Liver (tissue), 9 donors: ENCODE measurements around the gene SLC9C1. TPM values are rescaled to one million over a fixed set of nuclear protein-coding genes. Genes with fewer than 3 reads are reported as not detected.

Experiments used
- DNase-seq: peaks from one replicate; pipeline ENCODE4 v3.0.0-alpha.2; 2017; ENCODE audit warnings: low spot score
- H3K27ac ChIP-seq, 2 donors: one replicate each; pipeline ENCODE4 v1.7.0; 2013; ENCODE audit warnings: inconsistent platforms in 2 of 2, low read length in 2 of 2, control low read depth in 1 of 2, low read depth in 1 of 2, mild to moderate bottlenecking in 1 of 2
- H3K27me3 ChIP-seq, 4 donors: one replicate each; pipeline versions ENCODE4 v1.6.1 to v1.7.0; 2013; ENCODE audit warnings: low read length in 3 of 4, inconsistent platforms in 1 of 4, mild to moderate bottlenecking in 1 of 4, moderate library complexity in 1 of 4; ENCODE audit not compliant: control insufficient read depth in 4 of 4, insufficient read depth in 4 of 4
- H3K36me3 ChIP-seq, 4 donors: one replicate each; pipeline versions ENCODE4 v1.6.1 to v1.7.0; 2013; ENCODE audit warnings: low read length in 3 of 4, mild to moderate bottlenecking in 3 of 4, low read depth in 1 of 4, moderate library complexity in 1 of 4; ENCODE audit not compliant: control insufficient read depth in 4 of 4, insufficient read depth in 3 of 4
- H3K4me1 ChIP-seq, 4 donors: one replicate each; pipeline versions ENCODE4 v1.6.1 to v1.7.0; 2013; ENCODE audit warnings: low read length in 3 of 4, mild to moderate bottlenecking in 3 of 4, moderate library complexity in 1 of 4; ENCODE audit not compliant: control insufficient read depth in 4 of 4, insufficient read depth in 4 of 4
- H3K4me3 ChIP-seq, 3 donors: one replicate each; pipeline versions ENCODE4 v1.6.1 to v1.7.0; 2013; ENCODE audit warnings: low read length in 3 of 3, control low read depth in 1 of 3, low read depth in 1 of 3, mild to moderate bottlenecking in 1 of 3
- H3K9ac ChIP-seq, 2 donors: one replicate each; pipeline ENCODE4 v1.7.0; 2013; ENCODE audit warnings: low read length in 2 of 2, mild to moderate bottlenecking in 2 of 2, moderate library complexity in 2 of 2, control low read depth in 1 of 2, low read depth in 1 of 2
- H3K9me3 ChIP-seq, 4 donors: one replicate each; pipeline versions ENCODE4 v1.6.1 to v1.7.0; 2013; ENCODE audit warnings: low read length in 3 of 4; ENCODE audit not compliant: control insufficient read depth in 4 of 4
- EGR1 ChIP-seq, 2 donors: IDR thresholded peaks; 2 replicates each; pipeline ENCODE4 v1.6.1; 2016 to 2018; ENCODE audit warnings: antibody characterized with exemption in 2 of 2, low read depth in 2 of 2
- FOXA1 ChIP-seq: IDR thresholded peaks from 2 replicates; pipeline ENCODE4 v1.6.1; 2016; ENCODE audit warnings: antibody characterized with exemption
- FOXA2 ChIP-seq: IDR thresholded peaks from 2 replicates; pipeline ENCODE4 v1.6.1; 2016; ENCODE audit warnings: antibody characterized with exemption
- HNF4G ChIP-seq: IDR thresholded peaks from 2 replicates; pipeline ENCODE4 v1.6.1; 2016; ENCODE audit warnings: antibody characterized with exemption
- JUND ChIP-seq, 2 donors: IDR thresholded peaks; 2 replicates each; pipeline ENCODE4 v1.6.1; 2016; ENCODE audit warnings: antibody characterized with exemption in 2 of 2
- NR2F2 ChIP-seq: IDR thresholded peaks from 2 replicates; pipeline ENCODE4 v1.6.1; 2016; ENCODE audit warnings: antibody characterized with exemption
- RAD21 ChIP-seq, 2 donors: IDR thresholded peaks; 2 replicates each; pipeline ENCODE4 v1.6.1; 2016; ENCODE audit warnings: antibody characterized with exemption in 2 of 2, mild to moderate bottlenecking in 2 of 2
- RXRA ChIP-seq, 2 donors: IDR thresholded peaks; 2 replicates each; pipeline ENCODE4 v1.6.1; 2017 to 2018; ENCODE audit warnings: antibody characterized with exemption in 2 of 2, mild to moderate bottlenecking in 1 of 2
- TAF1 ChIP-seq: conservative IDR thresholded peaks from 2 replicates; pipeline ENCODE4 v1.6.1; 2016; ENCODE audit warnings: antibody characterized with exemption, mild to moderate bottlenecking
- YY1 ChIP-seq: IDR thresholded peaks from 2 replicates; pipeline ENCODE4 v1.6.1; 2016; ENCODE audit warnings: antibody characterized with exemption, mild to moderate bottlenecking
- WGBS: extraction: QIAGEN DNeasy Blood & Tissue Kit; methylation state at CpG from one replicate; pipeline ENCODE4 v1.1.7; 2013; 5-methylcytosine and 5-hydroxymethylcytosine counted together
- polyA plus RNA-seq, 2 donors: library from polyadenylated mRNA; stranded (reverse) in 1 of 2; unstranded in 1 of 2; fragments of 200-250 nt in 1 of 2; fragments of >200 nt in 1 of 2; fragmentation: Nextera tagmentation in 1 of 2; extraction: Ambion mirVana in 1 of 2; gene quantifications; one replicate each; pipeline versions ENCODE4 v1.2.1 to v1.2.3, GENCODE V29; 2013 to 2015
- total RNA-seq, 2 donors: library from RNA; depleted of rRNA; stranded (reverse); fragments of >200 nt; gene quantifications; one replicate each; pipeline ENCODE4 v1.2.3, GENCODE V29; 2014
- TF ChIP-seq, protein P1 (sequence below): IDR thresholded peaks from 2 replicates; pipeline ENCODE4 v1.6.1; 2016; ENCODE audit warnings: antibody characterized with exemption
- TF ChIP-seq, protein P2 (sequence below): IDR thresholded peaks from 2 replicates; pipeline ENCODE4 v1.6.1; 2016; ENCODE audit warnings: antibody characterized with exemption
- TF ChIP-seq, protein P3 (sequence below): IDR thresholded peaks from 2 replicates; pipeline ENCODE4 v1.6.1; 2016; ENCODE audit warnings: antibody characterized with exemption
- donor health status: healthy.
- donor health status: healthy.
- donor health status: healthy.
- donor health status: healthy.
- donor health status: healthy.

Gene SLC9C1
- total and polyA plus RNA-seq, 4 donors = 0.28 TPM; not detected in 3

DNA sequence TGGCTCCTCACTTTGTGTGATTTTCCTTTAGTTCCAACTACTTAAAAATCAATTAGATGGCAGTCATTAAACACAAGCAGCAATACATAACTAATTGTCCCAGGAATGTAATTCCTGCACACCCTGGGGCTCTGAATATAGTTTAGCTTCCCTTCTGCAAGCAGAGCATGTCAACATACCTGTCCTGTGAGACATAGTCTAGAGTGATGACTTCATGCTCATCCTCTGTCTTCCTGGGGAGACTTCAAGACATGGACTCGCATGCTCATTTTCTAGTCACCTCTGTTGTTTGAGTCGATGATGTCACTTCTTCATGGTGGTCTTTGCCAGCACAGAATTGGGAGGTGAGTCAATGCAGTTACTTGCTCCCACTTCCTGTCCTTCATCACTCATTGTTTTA is 192.1 kb downstream of the SLC9C1 start:
- Histone ChIP-seq H3K9ac (no peak overlapping the region), H3K4me1 (no peaks in the 10 kb centered on the region), H3K36me3 (no peaks in the 10 kb centered on the region), H3K9me3 (no peaks in the 10 kb centered on the region), H3K4me3 (no peak overlapping the region), H3K27ac (no peak overlapping the region), H3K27me3 (no peaks in the 10 kb centered on the region)
- DNase-seq = no peak
- TF ChIP-seq FOXA2 = no peak
- 87% methylated on average over 2 of the region's 2 CpGs for WGBS

DNA sequence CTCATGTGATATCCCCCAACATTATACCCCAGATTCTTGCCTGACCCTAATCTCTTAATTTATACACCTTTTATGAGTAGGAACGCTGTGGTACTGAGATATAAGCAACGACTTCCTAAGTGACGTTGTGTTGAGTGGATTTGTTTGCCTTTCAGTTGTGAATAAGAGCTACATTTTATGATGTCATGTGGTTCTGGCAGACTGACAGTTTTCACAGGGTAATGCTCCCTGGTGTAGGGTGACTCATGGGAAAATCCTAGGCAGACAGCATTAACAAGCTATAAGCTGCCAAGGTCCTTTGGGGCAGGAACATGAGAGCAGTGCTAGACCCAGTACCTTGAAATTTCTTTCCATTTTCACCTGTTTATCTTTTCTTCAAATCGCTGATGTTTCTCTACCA is 196.6 kb downstream of the SLC9C1 start:
- TF ChIP-seq YY1 (no peak), RXRA (IDR thresholded peaks at IDR 0.05) (peak in 1 of 2 donors; percentile 18), FOXA1 (no peak), TAF1 (no peak), JUND (IDR thresholded peaks at IDR 0.05) (peak in 1 of 2 donors; percentile 57), EGR1 (IDR thresholded peaks at IDR 0.05; ENCODE audit: low read depth in 2 of 2) (no peak), RAD21 (IDR thresholded peaks at IDR 0.05) (no peak), FOXA2 (no peak), NR2F2 (no peak), HNF4G (no peak)
- TF ChIP-seq, protein P1, sequence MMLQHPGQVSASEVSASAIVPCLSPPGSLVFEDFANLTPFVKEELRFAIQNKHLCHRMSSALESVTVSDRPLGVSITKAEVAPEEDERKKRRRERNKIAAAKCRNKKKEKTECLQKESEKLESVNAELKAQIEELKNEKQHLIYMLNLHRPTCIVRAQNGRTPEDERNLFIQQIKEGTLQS = no peak
- TF ChIP-seq, protein P2, sequence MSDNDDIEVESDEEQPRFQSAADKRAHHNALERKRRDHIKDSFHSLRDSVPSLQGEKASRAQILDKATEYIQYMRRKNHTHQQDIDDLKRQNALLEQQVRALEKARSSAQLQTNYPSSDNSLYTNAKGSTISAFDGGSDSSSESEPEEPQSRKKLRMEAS = no peak
- TF ChIP-seq, protein P3, sequence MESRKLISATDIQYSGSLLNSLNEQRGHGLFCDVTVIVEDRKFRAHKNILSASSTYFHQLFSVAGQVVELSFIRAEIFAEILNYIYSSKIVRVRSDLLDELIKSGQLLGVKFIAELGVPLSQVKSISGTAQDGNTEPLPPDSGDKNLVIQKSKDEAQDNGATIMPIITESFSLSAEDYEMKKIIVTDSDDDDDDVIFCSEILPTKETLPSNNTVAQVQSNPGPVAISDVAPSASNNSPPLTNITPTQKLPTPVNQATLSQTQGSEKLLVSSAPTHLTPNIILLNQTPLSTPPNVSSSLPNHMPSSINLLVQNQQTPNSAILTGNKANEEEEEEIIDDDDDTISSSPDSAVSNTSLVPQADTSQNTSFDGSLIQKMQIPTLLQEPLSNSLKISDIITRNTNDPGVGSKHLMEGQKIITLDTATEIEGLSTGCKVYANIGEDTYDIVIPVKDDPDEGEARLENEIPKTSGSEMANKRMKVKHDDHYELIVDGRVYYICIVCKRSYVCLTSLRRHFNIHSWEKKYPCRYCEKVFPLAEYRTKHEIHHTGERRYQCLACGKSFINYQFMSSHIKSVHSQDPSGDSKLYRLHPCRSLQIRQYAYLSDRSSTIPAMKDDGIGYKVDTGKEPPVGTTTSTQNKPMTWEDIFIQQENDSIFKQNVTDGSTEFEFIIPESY = no peak
- Histone ChIP-seq H3K9ac (no peak overlapping the region), H3K4me3 (no peak overlapping the region), H3K27me3 (no peaks in the 10 kb centered on the region), H3K36me3 (no peaks in the 10 kb centered on the region), H3K27ac (no peak overlapping the region), H3K9me3 (no peaks in the 10 kb centered on the region), H3K4me1 (no peaks in the 10 kb centered on the region)
- no peak for DNase-seq
- 54% methylated on average over 4 of the region's 4 CpGs for WGBS

DNA sequence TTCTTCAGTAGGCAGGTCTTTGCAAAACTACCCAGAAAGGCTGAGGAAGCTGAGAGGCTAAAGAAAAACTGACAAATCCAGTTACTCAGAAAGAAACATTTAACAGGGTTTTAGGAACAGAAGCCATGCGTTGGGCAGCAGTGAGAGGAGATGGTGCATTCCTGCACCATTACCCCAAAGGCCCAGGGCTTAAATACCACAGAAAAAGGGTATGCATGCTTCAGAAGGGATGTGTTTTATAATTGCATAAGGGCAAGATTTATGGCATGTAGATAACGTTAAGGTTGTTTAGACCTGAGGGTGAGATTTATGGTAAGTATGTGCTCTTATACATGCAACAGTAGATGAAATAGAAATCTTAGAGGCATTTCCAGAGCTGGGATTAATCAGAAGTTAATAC is 197.8 kb downstream of the SLC9C1 start:
- no peak for DNase-seq
- H3K36me3 ChIP-seq = no peaks in the 10 kb centered on the region
- TF ChIP-seq, protein P2 = no peak
- TF ChIP-seq NR2F2 = no peak
- TF ChIP-seq, protein P1 = no peak
- no peak for TF ChIP-seq JUND (IDR thresholded peaks at IDR 0.05)
- TF ChIP-seq HNF4G = no peak
- TF ChIP-seq FOXA2 = no peak
- no peak for TF ChIP-seq RAD21 (IDR thresholded peaks at IDR 0.05)
- H3K9ac ChIP-seq = no peak overlapping the region
- 77% methylated on average over 2 of the region's 2 CpGs for WGBS
- H3K4me3 ChIP-seq = no peak overlapping the region
- H3K27me3 ChIP-seq = no peaks in the 10 kb centered on the region
- no peaks in the 10 kb centered on the region for H3K4me1 ChIP-seq
- H3K9me3 ChIP-seq = no peaks in the 10 kb centered on the region
- no peak overlapping the region for H3K27ac ChIP-seq
